DMS79 (cell line): ENCODE measurements around the gene SYTL2.

Source experiments
- DNase-seq: peaks from one replicate; lab custom pipeline; 2025; lab: John Stamatoyannopoulos, UW

SYTL2 gene

DNA sequence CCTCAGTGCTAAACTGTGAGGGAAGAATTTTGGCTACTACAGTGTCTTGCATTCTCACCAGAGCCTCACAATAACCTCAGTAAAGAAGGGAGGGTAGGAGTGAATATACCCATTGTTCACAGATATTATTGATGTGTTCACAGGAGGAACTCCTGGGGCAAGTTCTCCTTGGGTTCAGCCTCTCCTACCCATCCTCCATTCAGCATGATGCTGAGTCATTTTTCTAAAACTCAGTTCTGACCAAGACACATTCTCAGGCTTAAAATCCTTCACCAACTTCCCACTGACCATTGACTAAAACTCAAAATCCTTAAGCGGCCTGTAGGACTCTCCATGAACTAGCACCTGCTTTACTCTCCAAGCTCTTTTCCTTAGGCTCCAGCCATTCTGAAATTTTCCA, 48.7 kb downstream of the SYTL2 start:
- DNase-seq = no peak

DNA sequence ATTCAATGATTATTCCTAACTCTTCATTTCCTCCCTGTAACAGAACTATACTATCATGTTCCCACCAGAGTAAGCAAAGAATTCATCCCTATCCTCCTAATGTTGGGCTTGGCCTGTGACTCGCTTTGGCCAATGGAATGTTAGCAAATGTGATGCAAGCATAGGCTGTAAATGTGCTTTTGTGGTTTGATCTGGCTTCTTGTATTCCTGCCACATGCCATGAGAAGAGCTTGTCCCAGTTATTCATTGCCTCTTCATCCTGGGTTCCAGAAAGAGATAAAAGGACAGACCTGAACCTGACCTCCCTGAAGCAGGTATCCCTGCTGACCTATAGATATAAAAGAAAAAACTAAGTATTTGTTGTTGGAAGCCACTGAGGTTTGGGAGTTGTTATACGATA, 51.0 kb downstream of the SYTL2 start:
- DNase-seq = no peak

DNA sequence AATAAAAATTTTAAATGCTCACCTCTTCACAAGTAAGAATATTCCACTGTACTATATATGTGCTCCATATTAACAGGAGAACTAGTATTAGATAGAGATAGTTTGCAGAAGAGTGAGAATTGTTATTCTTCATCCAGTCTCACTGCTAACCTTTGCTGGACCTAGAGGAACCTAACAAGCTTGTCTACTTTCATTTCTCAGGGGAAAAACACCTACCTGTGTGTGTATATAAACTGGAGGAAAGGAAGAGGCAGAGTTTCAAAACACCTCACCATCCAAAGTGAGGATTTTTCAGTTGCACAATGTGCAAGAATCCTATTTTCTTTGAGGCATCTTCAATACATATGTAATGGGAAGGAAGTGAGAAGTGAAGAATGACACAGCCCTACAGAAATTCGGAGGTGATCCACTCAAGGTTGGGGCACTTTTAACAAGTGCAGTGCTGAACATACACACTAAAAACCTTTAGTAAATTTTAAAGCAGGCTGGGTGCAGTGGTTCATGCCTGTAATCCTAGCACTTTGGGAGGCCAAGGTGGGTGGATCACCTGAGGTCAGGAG, 52.4 kb downstream of the SYTL2 start:
- DNase-seq = no peak

- no peak for DNase-seq
Measured at GRCh38 chr11:85758026-85758425, 52.9 kb downstream of the SYTL2 start.

- no peak for DNase-seq
Measured at GRCh38 chr11:85756401-85757200, 54.3 kb downstream of the SYTL2 start.

- DNase-seq = no peak
Measured at GRCh38 chr11:85755701-85756100, 55.2 kb downstream of the SYTL2 start.

GRCh38 chr11:85755285-85755684, 55.7 kb downstream of the SYTL2 start:
- DNase-seq = no peak

GRCh38 chr11:85752890-85753581, 57.9 kb downstream of the SYTL2 start:
- DNase-seq = no peak

DNA sequence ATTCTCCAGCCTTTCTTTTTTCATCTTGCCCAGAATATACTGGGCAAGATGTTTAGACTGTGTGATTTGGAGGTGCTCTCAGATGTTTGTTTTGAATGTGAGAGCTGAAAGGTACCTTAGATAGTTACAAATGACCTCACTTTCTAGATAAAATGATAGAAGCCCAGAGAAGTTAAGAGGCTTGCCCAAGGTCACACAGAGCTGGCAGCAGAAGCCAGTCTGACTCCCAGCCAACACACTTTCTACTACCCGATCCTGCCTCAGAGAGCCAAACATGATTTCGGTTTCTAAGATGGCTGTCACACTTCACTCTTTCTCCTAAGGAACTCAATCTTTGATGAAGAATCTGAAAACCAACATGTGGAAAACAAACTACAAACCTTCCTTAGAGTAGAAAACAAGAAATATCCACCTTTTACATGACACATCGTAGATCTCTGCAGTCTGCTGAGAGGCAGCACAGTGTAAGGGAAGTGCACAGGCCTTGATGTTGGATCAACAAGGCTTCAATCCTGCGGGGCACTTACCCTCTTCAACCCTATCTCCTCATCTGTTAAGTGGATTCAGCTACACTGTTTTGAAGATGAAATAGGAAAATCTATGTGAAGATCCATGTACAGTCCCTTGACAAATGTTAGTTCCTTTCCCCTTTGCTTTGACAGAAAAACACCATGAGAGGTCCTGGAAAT, 58.6 kb downstream of the SYTL2 start:
- DNase-seq = no peak

DNA sequence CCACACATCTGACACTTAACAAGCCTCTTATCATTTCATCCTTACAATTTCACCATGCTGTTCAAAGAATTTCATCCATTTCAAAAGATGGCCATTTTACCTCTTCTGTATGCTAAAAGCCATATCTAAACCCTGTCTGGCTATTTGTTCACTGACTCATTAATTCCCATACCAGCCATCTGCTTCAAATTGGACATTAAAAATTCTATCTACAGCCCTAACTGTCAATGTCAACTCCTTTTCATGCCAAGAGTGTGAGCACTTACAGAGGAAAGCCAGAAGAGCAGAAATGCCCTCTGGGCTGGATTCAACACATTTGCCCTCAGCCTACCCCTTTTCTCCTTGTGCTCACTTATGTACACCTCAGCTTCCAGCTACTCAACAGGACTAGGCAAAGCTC, 59.2 kb downstream of the SYTL2 start:
- DNase-seq = no peak

- DNase-seq = no peak
Measured at GRCh38 chr11:85750646-85751045, 60.3 kb downstream of the SYTL2 start.

GRCh38 chr11:85749884-85750283, 61.1 kb downstream of the SYTL2 start:
- DNase-seq = no peak

- no peak for DNase-seq
Measured at GRCh38 chr11:85749287-85749834, 61.6 kb downstream of the SYTL2 start.

DNA sequence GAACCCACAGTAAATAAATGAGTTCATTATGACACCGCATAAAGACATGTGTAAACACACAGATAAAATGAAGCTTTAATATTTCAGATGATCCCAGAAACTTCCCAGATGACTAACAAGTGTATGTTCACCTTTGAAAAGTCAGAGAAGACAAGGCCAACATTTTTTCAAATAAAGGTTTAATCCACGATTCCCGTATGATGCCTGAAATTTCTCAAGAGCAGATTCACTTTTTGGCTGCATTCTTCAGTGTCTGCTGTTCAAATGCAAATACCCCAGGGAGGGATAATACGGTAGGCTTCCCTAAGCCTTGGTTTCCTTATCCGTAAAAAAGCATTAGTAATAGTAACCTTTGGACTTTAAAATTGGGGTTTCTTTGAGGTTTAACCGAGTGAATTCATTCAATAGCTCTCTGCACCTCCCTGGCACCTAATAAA, 62.5 kb downstream of the SYTL2 start:
- DNase-seq = no peak

GRCh38 chr11:85746670-85747069, 64.3 kb downstream of the SYTL2 start:
- no peak for DNase-seq

DNA sequence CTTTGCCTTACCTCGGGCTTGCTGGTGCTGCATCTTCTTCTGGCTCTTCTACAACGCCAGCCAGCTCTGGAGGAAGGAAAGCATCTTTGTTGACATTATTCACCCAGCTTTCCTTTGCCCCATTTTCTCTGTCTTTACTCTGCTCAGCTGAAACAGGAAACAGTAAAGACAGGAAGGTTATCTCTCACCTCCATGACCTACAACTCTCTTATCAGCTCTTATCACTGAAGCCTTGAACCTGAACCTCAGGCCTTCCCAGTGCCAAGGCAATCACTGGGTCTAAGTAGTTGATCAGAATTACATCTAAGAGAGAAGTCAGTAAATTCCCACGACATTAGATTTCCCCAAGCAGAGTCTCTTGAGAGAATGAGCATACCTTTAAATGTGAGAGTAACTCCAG, 65.3 kb downstream of the SYTL2 start:
- no peak for DNase-seq

- no peak for DNase-seq
Measured at GRCh38 chr11:85742873-85743275, 68.1 kb downstream of the SYTL2 start.

DNA sequence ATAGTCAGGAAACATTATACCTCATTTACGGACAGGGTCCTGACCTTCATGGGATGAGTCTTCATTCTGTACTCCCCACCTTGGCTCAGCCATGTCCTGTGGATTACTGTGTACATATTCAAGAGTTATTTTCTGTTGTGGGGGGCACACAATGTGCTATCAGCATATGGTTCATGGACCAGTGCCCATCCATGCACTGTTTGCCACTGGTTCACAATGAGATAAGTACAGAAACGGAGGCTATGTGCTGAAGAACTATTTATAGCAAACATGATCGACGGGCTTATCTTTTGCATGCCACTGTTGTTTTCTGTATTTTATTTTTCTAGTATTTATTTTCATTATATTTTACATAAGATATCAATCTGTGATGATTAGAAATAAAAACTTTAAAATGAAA, 68.6 kb downstream of the SYTL2 start:
- DNase-seq = no peak

GRCh38 chr11:85740481-85741400, 70.2 kb downstream of the SYTL2 start:
- DNase-seq = no peak

DNA sequence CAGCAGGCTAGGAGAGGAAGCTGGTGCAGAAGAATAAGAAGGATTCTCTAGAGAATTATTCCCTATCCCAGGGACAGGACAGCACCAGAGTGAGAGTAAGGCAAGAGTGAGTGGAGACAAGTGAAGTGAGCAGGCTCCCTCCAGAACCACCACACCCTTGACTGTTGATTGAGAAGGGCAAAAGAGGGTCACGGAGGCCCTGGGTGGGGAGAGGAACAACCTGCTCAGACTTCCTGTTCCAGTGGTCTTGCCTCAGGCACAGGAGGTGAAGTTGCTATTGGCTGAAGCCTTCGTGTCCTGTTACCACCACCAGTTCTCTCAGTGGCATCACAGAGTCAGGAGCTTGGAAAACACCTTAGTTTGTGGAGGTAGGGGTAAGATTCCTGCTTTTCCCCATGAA, 73.2 kb downstream of the SYTL2 start:
- no peak for DNase-seq

GRCh38 chr11:85735876-85736460, 75.0 kb downstream of the SYTL2 start:
- DNase-seq = no peak
